Measurements from ENCODE around the gene IL1RAPL1. TPM values are rescaled to one million over a fixed set of nuclear protein-coding genes. Genes with fewer than 3 reads are reported as not detected.

Gene IL1RAPL1
- total RNA-seq = 1 to 10 TPM in 1 of 2 donors, under 1 TPM in 1; 0.66 to 1.1 TPM
- polyA plus RNA-seq (2013, experiment 1 of 2) = 0.46 TPM
- polyA plus RNA-seq (2013, experiment 2 of 2) = 0.25 TPM
- long read RNA-seq, experiment 1 = 0 reads
- long read RNA-seq, experiment 2, partial matches to known transcripts = 0 of 3 reads
- long read RNA-seq, experiment 2, other reads (novel, unspliced or antisense) = 3 of 3 reads
- long read RNA-seq, experiment 3, partial matches to known transcripts = 1 of 4 reads
- long read RNA-seq, experiment 3, other reads (novel, unspliced or antisense) = 3 of 4 reads
- long read RNA-seq, experiment 4 = 0 reads

DNA sequence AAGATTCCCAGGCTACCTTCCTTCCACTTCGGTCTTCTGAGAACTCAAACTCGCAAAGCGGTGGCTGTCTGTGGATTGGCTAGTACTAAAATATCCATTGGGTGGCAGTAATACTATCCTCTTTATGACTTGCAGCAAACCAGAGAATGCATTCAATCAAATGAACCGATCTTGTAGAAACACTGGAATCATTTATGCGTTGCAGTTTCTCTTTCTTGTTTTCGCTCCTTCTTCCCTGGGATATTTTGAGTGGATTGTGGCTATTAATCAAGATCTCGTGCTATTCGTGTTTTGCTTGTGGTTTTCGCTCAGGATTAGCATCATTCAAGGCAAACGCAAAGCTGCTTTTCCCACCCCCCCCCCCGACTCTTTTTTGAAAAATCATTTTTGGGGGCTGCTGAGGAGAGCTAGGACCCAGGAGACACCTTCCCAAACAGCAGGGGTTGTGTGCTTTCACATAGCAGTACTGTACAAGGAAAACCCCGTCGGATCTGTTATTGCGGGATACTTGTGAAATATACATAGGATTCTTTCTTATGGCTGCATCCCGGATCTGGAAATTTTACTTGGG, at the start of gene IL1RAPL1:
IL1RAPL1 (plus strand) TSS at position 466 of the 571 bp plus-strand sequence.
- H3K27me3 ChIP-seq (ENCODE audit: control insufficient read depth, insufficient read depth, low read length, poor library complexity, severe bottlenecking) = peaks cover 51% of the 10 kb centered on the region
- H3K36me3 ChIP-seq (ENCODE audit: control insufficient read depth, insufficient read depth, low read length) = no peaks in the 10 kb centered on the region
- H3K27me3 Mint-ChIP-seq (ENCODE audit: insufficient read depth) = peaks cover 24% of the 10 kb centered on the region
- no peak within 1 kb of the TSS for H3K4me3 Mint-ChIP-seq
- H3K4me1 ChIP-seq (ENCODE audit: control insufficient read depth, insufficient read depth, low read length) = no peaks in the 10 kb centered on the region
- H3K9ac ChIP-seq (ENCODE audit: extremely low read depth, low read length, poor library complexity, severe bottlenecking) = no peak within 1 kb of the TSS
- H3K9me3 Mint-ChIP-seq = no peaks in the 10 kb centered on the region
- TF ChIP-seq, protein P1, sequence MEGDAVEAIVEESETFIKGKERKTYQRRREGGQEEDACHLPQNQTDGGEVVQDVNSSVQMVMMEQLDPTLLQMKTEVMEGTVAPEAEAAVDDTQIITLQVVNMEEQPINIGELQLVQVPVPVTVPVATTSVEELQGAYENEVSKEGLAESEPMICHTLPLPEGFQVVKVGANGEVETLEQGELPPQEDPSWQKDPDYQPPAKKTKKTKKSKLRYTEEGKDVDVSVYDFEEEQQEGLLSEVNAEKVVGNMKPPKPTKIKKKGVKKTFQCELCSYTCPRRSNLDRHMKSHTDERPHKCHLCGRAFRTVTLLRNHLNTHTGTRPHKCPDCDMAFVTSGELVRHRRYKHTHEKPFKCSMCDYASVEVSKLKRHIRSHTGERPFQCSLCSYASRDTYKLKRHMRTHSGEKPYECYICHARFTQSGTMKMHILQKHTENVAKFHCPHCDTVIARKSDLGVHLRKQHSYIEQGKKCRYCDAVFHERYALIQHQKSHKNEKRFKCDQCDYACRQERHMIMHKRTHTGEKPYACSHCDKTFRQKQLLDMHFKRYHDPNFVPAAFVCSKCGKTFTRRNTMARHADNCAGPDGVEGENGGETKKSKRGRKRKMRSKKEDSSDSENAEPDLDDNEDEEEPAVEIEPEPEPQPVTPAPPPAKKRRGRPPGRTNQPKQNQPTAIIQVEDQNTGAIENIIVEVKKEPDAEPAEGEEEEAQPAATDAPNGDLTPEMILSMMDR (conservative IDR thresholded peaks at IDR 0.05) = peak; percentile 25
- peak; percentile 60 for DNase-seq
- no peaks in the 10 kb centered on the region for H3K36me3 Mint-ChIP-seq (ENCODE audit: low read depth)
- H3K27ac Mint-ChIP-seq = no peak within 1 kb of the TSS
- peak within 1 kb of the TSS; percentile 77 for H3K4me3 ChIP-seq (ENCODE audit: low read length)
- no peak within 1 kb of the TSS for H3K27ac ChIP-seq (ENCODE audit: low read depth, low read length)
- no peaks in the 10 kb centered on the region for H3K9me3 ChIP-seq (ENCODE audit: control insufficient read depth, low read length)
- H3K4me1 Mint-ChIP-seq = peaks cover 15% of the 10 kb centered on the region
- 6 to 10% methylated on average over 2 to 9 of the region's 15 CpGs for WGBS, 2 experiments (ENCODE audit: insufficient coverage in 1 of 2, insufficient read length in 1 of 2)

DNA sequence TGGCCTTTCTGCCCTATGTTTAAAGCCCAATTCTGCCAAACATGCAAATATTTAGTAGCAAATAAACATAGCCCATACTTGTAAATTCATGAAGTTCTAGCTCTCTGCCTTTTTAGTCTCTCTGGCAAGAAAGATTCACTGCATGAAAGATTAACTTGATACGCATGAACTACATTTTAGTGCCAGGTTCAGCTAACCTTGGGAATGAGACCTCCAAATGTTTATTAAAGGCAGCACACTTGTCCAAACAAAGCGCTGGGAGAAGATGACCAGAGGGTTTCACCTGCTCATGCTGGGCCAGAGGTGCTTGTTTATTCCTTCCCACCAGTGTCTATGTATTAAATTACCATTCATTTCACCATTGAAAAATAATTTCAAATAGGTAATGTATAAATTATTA, 44.5 kb upstream of the IL1RAPL1 start:
- Mint-ChIP-seq H3K27ac (no peak overlapping the region), H3K9me3 (peaks cover 2% of the 10 kb centered on the region)
- 67 to 92% methylated on average over 1 to 2 of the region's 2 CpGs for WGBS, 2 experiments (ENCODE audit: insufficient coverage in 1 of 2, insufficient read length in 1 of 2)

DNA sequence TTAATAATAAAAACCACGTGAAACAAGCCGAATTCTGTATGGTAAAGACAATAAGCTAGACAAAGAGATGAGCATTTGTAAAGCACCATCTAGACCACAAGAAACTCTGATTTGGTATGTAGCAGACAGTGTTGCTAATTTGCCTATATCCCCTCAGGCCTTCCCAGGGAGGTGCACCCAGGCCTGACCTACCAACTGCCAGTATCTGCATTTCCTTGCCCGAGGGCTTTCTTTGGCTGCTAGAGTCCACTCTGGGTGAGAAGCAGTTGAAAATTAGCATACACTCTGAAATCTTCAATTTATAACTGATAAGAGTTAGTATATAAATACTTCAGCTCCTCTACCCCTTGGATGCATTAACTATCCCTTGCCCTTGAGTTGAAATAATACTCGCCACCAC, 37.4 kb upstream of the IL1RAPL1 start:
- Histone ChIP-seq H3K4me3 (ENCODE audit: low read length) (no peak overlapping the region), H3K27me3 (ENCODE audit: control insufficient read depth, insufficient read depth, low read length, poor library complexity, severe bottlenecking) (no peaks in the 10 kb centered on the region), H3K4me1 (ENCODE audit: control insufficient read depth, insufficient read depth, low read length) (no peaks in the 10 kb centered on the region), H3K36me3 (ENCODE audit: control insufficient read depth, insufficient read depth, low read length) (no peaks in the 10 kb centered on the region), H3K9ac (ENCODE audit: extremely low read depth, low read length, poor library complexity, severe bottlenecking) (no peak overlapping the region), H3K27ac (ENCODE audit: low read depth, low read length) (no peak overlapping the region), H3K9me3 (ENCODE audit: control insufficient read depth, low read length) (no peaks in the 10 kb centered on the region)
- Mint-ChIP-seq H3K4me3 (no peak overlapping the region), H3K4me1 (peaks cover 4% of the 10 kb centered on the region), H3K27ac (no peak overlapping the region), H3K36me3 (ENCODE audit: low read depth) (no peaks in the 10 kb centered on the region), H3K27me3 (ENCODE audit: insufficient read depth) (no peaks in the 10 kb centered on the region), H3K9me3 (no peaks in the 10 kb centered on the region)
- TF ChIP-seq, protein P1 (conservative IDR thresholded peaks at IDR 0.05) = no peak
- no peak for DNase-seq
- 86% methylated on average over 4 of the region's 4 CpGs; no CpG with 5 or more reads in 1 of the 2 experiments for WGBS, 2 experiments (ENCODE audit: insufficient coverage in 1 of 2, insufficient read length in 1 of 2)

More for the DNA sequence above, 44.5 kb upstream of the IL1RAPL1 start:
- H3K36me3 ChIP-seq (ENCODE audit: control insufficient read depth, insufficient read depth, low read length) = no peaks in the 10 kb centered on the region
- no peak overlapping the region for H3K9ac ChIP-seq (ENCODE audit: extremely low read depth, low read length, poor library complexity, severe bottlenecking)
- no peak overlapping the region for H3K4me3 ChIP-seq (ENCODE audit: low read length)
- Mint-ChIP-seq H3K4me1 (peaks cover 4% of the 10 kb centered on the region), H3K4me3 (no peak overlapping the region), H3K36me3 (ENCODE audit: low read depth) (no peaks in the 10 kb centered on the region), H3K27me3 (ENCODE audit: insufficient read depth) (no peaks in the 10 kb centered on the region)
- H3K27me3 ChIP-seq (ENCODE audit: control insufficient read depth, insufficient read depth, low read length, poor library complexity, severe bottlenecking) = no peaks in the 10 kb centered on the region
- DNase-seq = no peak
- H3K9me3 ChIP-seq (ENCODE audit: control insufficient read depth, low read length) = no peaks in the 10 kb centered on the region
- H3K4me1 ChIP-seq (ENCODE audit: control insufficient read depth, insufficient read depth, low read length) = no peaks in the 10 kb centered on the region
- TF ChIP-seq, protein P1 (conservative IDR thresholded peaks at IDR 0.05) = no peak
- no peak overlapping the region for H3K27ac ChIP-seq (ENCODE audit: low read depth, low read length)
